Vagina (tissue), 2 donors: ENCODE data around the gene DNAJB8.

Source experiments
- POLR2A ChIP-seq, 2 donors: fragments of 450-650 bp; IDR thresholded peaks; one replicate each; pipeline ENCODE4 v1.6.1; 2017; ENCODE audit warnings: antibody characterized with exemption in 2 of 2, mild to moderate bottlenecking in 2 of 2, moderate library complexity in 2 of 2
- POLR2AphosphoS5 ChIP-seq, 2 donors: sonication (generic); formaldehyde crosslinking; IDR thresholded peaks; one replicate each; pipeline ENCODE4 v1.9.0; 2017; ENCODE audit warnings: antibody characterized with exemption in 2 of 2, mild to moderate bottlenecking in 2 of 2, low read depth in 1 of 2; ENCODE audit not compliant: insufficient read depth in 1 of 2
- TF ChIP-seq, protein P1 (sequence below), 3 experiments: fragments of 450-650 bp in 2 of 3; fragments of 200-600 bp in 1 of 3; sonication (generic) in 1 of 3; IDR thresholded peaks; one replicate each; pipeline ENCODE4 v1.5.1; 2017 to 2019; ENCODE audit warnings: antibody characterized with exemption in 3 of 3, mild to moderate bottlenecking in 2 of 3, moderate library complexity in 2 of 3

DNA sequence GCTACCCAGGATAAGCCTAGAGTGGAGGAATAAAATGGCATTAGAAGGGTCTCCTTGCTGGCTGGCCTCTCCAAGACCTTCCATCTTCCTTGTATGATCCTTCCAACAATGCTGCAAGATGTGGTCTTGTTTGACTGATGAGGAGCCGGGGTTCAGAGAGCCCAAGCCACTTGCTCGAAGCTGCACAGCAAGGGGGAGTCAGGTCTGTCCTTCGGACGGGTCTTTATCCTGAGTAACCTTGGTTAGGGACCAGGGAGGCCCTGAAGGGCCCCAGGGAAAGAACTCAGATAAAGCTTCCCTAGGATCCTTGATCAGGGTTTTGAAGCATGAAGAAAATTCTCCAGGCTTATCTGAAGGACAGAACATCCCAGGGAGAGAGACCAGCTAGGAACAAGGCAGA lies 7.0 kb upstream of the DNAJB8 start:
- TF ChIP-seq, protein P1, sequence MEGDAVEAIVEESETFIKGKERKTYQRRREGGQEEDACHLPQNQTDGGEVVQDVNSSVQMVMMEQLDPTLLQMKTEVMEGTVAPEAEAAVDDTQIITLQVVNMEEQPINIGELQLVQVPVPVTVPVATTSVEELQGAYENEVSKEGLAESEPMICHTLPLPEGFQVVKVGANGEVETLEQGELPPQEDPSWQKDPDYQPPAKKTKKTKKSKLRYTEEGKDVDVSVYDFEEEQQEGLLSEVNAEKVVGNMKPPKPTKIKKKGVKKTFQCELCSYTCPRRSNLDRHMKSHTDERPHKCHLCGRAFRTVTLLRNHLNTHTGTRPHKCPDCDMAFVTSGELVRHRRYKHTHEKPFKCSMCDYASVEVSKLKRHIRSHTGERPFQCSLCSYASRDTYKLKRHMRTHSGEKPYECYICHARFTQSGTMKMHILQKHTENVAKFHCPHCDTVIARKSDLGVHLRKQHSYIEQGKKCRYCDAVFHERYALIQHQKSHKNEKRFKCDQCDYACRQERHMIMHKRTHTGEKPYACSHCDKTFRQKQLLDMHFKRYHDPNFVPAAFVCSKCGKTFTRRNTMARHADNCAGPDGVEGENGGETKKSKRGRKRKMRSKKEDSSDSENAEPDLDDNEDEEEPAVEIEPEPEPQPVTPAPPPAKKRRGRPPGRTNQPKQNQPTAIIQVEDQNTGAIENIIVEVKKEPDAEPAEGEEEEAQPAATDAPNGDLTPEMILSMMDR (IDR thresholded peaks at IDR 0.05): no peak
- no peak for TF ChIP-seq POLR2AphosphoS5 (IDR thresholded peaks at IDR 0.05; ENCODE audit: insufficient read depth in 1 of 2, low read depth in 1 of 2)
- TF ChIP-seq POLR2A (IDR thresholded peaks at IDR 0.05): no peak
